DMS53 treated with DMSO at 0.1 percent for 48 hours (cell line): ENCODE results near the gene VAPB.
"Not testable (repeated sequence)": the region's sequence is repeated elsewhere in the genome, so short reads cannot be mapped to it uniquely, and the experiment has no call there.

Experiments
- DNase-seq: peaks from one replicate; lab custom pipeline; 2025; ENCODE audit not compliant: unreplicated experiment; lab: John Stamatoyannopoulos, UW

VAPB gene

GRCh38 chr20:58406422-58407001 is 17.5 kb downstream of the VAPB start:
- no peak for DNase-seq

- no peak for DNase-seq
Observed at GRCh38 chr20:58407201-58407873, 18.3 kb downstream of the VAPB start.

GRCh38 chr20:58407966-58408557 is 19.0 kb downstream of the VAPB start:
- no peak for DNase-seq

GRCh38 chr20:58408603-58409246 is 19.7 kb downstream of the VAPB start:
- DNase-seq = peak; percentile 40

- not testable (repeated sequence) for DNase-seq
Observed at GRCh38 chr20:58414216-58414615, 25.2 kb downstream of the VAPB start.

- not testable (repeated sequence) for DNase-seq
Observed at GRCh38 chr20:58414786-58415185, 25.8 kb downstream of the VAPB start.

- DNase-seq = no peak
Observed at GRCh38 chr20:58416057-58416456, 27.0 kb downstream of the VAPB start.

- no peak for DNase-seq
Observed at GRCh38 chr20:58416835-58417234, 27.8 kb downstream of the VAPB start.

- no peak for DNase-seq
Observed at GRCh38 chr20:58417438-58417837, 28.4 kb downstream of the VAPB start.

GRCh38 chr20:58418949-58419748 is 30.1 kb downstream of the VAPB start:
- no peak for DNase-seq

- DNase-seq = no peak
Observed at GRCh38 chr20:58420798-58421496, 31.9 kb downstream of the VAPB start.

GRCh38 chr20:58421497-58421850 is 32.4 kb downstream of the VAPB start:
- DNase-seq = no peak

GRCh38 chr20:58424218-58424969 is 35.4 kb downstream of the VAPB start:
- no peak for DNase-seq

- DNase-seq = not testable (repeated sequence)
Observed at GRCh38 chr20:58427571-58427970, 38.5 kb downstream of the VAPB start.

GRCh38 chr20:58428364-58428763 is 39.3 kb downstream of the VAPB start:
- DNase-seq = no peak

GRCh38 chr20:58429303-58429702 is 40.3 kb downstream of the VAPB start:
- DNase-seq = no peak

- DNase-seq = no peak
Observed at GRCh38 chr20:58431134-58431533, 42.1 kb downstream of the VAPB start.

GRCh38 chr20:58432186-58432954 is 43.3 kb downstream of the VAPB start:
- no peak for DNase-seq

GRCh38 chr20:58433029-58433647 is 44.1 kb downstream of the VAPB start:
- DNase-seq = no peak
